K562 (cell line): ENCODE data around the gene FAM222A. TPM values are rescaled to one million over a fixed set of nuclear protein-coding genes. Genes with fewer than 3 reads are reported as not detected.

Source experiments
- ATAC-seq: fragments of 200-7000 bp; cut with Tn5 transposase; 3 replicates; pipeline ENCODE4 v1.9.1; 2020; ENCODE audit warnings: moderate library complexity
- BruUV-seq: library from RNA; stranded (reverse); fragments of 400-500 nt; replicated peaks from 2 replicates; lab custom pipeline; 2021; lab: Mats Ljungman, UMichigan
- CTCF ChIA-PET: fragments of 300-600 bp; formaldehyde crosslinking; extraction: SDS; loops from one replicate; lab custom pipeline; 2021; ENCODE audit warnings: low intra/inter-chr PET ratio; lab: Yijun Ruan, JAX
- POLR2A ChIA-PET: fragments of 300-600, 350-650 bp; sonication (Branson Sonifier 250); formaldehyde crosslinking; extraction: SDS; loops from one replicate; lab custom pipeline; 2021; ENCODE audit warnings: antibody characterized with exemption, inconsistent platforms; lab: Yijun Ruan, JAX
- DNase-seq, 4 experiments: peaks; one replicate each; pipeline versions ENCODE4 v3.0.0 to v3.0.0-alpha.2; 2011 to 2018; ENCODE audit warnings: low spot score in 3 of 4, mixed read lengths in 3 of 4; ENCODE audit errors: extremely low read depth in 1 of 4
- FAIRE-seq: peaks from 2 replicates; lab custom pipeline; 2011; peaks lifted over from hg19 to GRCh38; lab: Jason Lieb, UNC
- H2AFZ ChIP-seq: 2 replicates; pipeline ENCODE4 v1.6.0; 2011; ENCODE audit warnings: low read depth, low read length, control low read depth, inconsistent platforms
- H3K27ac ChIP-seq: fragments of 200-600 bp; 3 replicates; pipeline ENCODE4 v1.8.0; 2011; ENCODE audit warnings: low read depth, mild to moderate bottlenecking, control low read depth, inconsistent platforms, low read length, moderate library complexity, mixed read lengths; ENCODE audit errors: extremely low read depth
- H3K27me3 ChIP-seq, 2 experiments: fragments of 300-600 bp in 1 of 2; 2 replicates in 1 of 2; 3 replicates in 1 of 2; pipeline versions ENCODE4 v1.6.0 to v1.8.0; 2011; ENCODE audit warnings: inconsistent platforms in 2 of 2, low read length in 2 of 2, mild to moderate bottlenecking in 1 of 2, mixed read lengths in 1 of 2, moderate library complexity in 1 of 2; ENCODE audit not compliant: control insufficient read depth in 2 of 2, insufficient read depth in 2 of 2
- H3K36me3 ChIP-seq: fragments of 300-600 bp; 3 replicates; pipeline ENCODE4 v1.8.0; 2011; ENCODE audit warnings: mild to moderate bottlenecking, low read length, inconsistent platforms; ENCODE audit not compliant: control insufficient read depth, insufficient read depth
- H3K4me1 ChIP-seq, 2 experiments: fragments of 200-600 bp in 1 of 2; replicated peaks in 1 of 2; 2 replicates in 1 of 2; 3 replicates in 1 of 2; pipeline versions ENCODE4 v1.5.1 to v1.8.0; 2011; ENCODE audit warnings: inconsistent platforms in 2 of 2, low read length in 2 of 2, mild to moderate bottlenecking in 1 of 2, mixed read lengths in 1 of 2, moderate library complexity in 1 of 2; ENCODE audit not compliant: control insufficient read depth in 2 of 2, insufficient read depth in 2 of 2
- H3K4me2 ChIP-seq: 2 replicates; pipeline ENCODE4 v1.6.1; 2011; ENCODE audit warnings: low read length, control low read depth, inconsistent platforms, mixed read lengths; ENCODE audit not compliant: insufficient read depth
- H3K4me3 ChIP-seq: fragments of 200-600 bp; sonication (generic), shearing (Covaris generic); 2 replicates; pipeline ENCODE4 v1.5.1; 2016; ENCODE audit warnings: control low read depth, inconsistent platforms
- H3K79me2 ChIP-seq: fragments of 200-600 bp; 3 replicates; pipeline ENCODE4 v1.8.0; 2011; ENCODE audit warnings: low read length, inconsistent platforms; ENCODE audit not compliant: control insufficient read depth, insufficient read depth
- H3K9ac ChIP-seq, 2 experiments: 2 replicates each; pipeline versions ENCODE4 v1.6.0 to v1.6.1; 2011; ENCODE audit warnings: low read depth in 2 of 2, low read length in 2 of 2, control low read depth in 1 of 2, inconsistent platforms in 1 of 2, mild to moderate bottlenecking in 1 of 2, mixed read lengths in 1 of 2; ENCODE audit not compliant: insufficient read depth in 1 of 2
- H3K9me1 ChIP-seq: one replicate; pipeline ENCODE4 v1.6.0; 2011; ENCODE audit warnings: inconsistent platforms, mild to moderate bottlenecking, low read length, moderate library complexity; ENCODE audit not compliant: control insufficient read depth, insufficient read depth
- H3K9me3 ChIP-seq: replicated peaks from 2 replicates; pipeline ENCODE4 v1.5.1; 2011; ENCODE audit warnings: low read depth, low read length, inconsistent platforms; ENCODE audit not compliant: control insufficient read depth, insufficient read depth
- H4K20me1 ChIP-seq: replicated peaks from 2 replicates; pipeline ENCODE4 v1.6.1; 2011; ENCODE audit warnings: low read length, inconsistent platforms, mixed read lengths; ENCODE audit not compliant: control insufficient read depth, insufficient read depth
- ASH1L ChIP-seq: fragments of 450-650 bp; IDR thresholded peaks from 2 replicates; pipeline ENCODE4 v1.6.1; 2018; ENCODE audit warnings: borderline replicate concordance, mild to moderate bottlenecking, low read depth; ENCODE audit not compliant: partially characterized antibody
- KAT7 ChIP-seq: sonication (generic); formaldehyde crosslinking; IDR thresholded peaks from 2 replicates; pipeline ENCODE4 v1.8.0; 2022; ENCODE audit warnings: missing genetic modification reagents, mild to moderate bottlenecking, borderline replicate concordance
- MTF1 ChIP-seq: fragments of 250-450 bp; sonication (Bioruptor Pico); IDR thresholded peaks from 2 replicates; pipeline ENCODE4 v1.9.0; 2021; ENCODE audit warnings: moderate library complexity, mild to moderate bottlenecking, inconsistent platforms, borderline replicate concordance
- PREB ChIP-seq: sonication (generic); formaldehyde crosslinking; IDR thresholded peaks from 2 replicates; pipeline ENCODE4 v1.8.1; 2023; ENCODE audit warnings: mild to moderate bottlenecking, missing genetic modification reagents
- ZBTB11 ChIP-seq, 3 experiments: fragments of 200-800 bp in 1 of 3; fragments of 250-450 bp in 1 of 3; fragments of 450-650 bp in 1 of 3; sonication (Bioruptor Pico) in 1 of 3; sonication (Bioruptor generic) in 1 of 3; formaldehyde crosslinking in 1 of 3; IDR thresholded peaks; 2 replicates each; pipeline versions ENCODE4 v1.6.1 to v1.8.0; 2016 to 2022; ENCODE audit warnings: mild to moderate bottlenecking in 2 of 3, missing genetic modification characterization in 2 of 3, missing compliant biosample characterization in 1 of 3, moderate library complexity in 1 of 3
- WGBS: fragments of 100-300 bp; shearing (Covaris generic); methylation state at CpG from one replicate; pipeline ENCODE4 v1.1.6; 2016; ENCODE audit warnings: low coverage, mixed read lengths; ENCODE audit not compliant: insufficient coverage; ENCODE audit errors: missing lambda C conversion rate; 5-methylcytosine and 5-hydroxymethylcytosine counted together
- in situ Hi-C: fragments of 300-500 bp; cut with MboI; formaldehyde crosslinking; loops from 4 replicates; pipeline ENCODE4 v1.15.0; 2018; ENCODE audit warnings: inconsistent platforms, mixed read lengths
- intact Hi-C: fragments of 100-400 bp; cut with micrococcal nuclease; formaldehyde crosslinking; loops from 2 replicates; pipeline ENCODE4 v1.14.2; 2022
- polyA plus RNA-seq, 8 experiments: library from polyadenylated mRNA; depleted of rRNA in 4 of 8; stranded (reverse) in 5 of 8; unstranded in 3 of 8; fragments of >200 nt; fragmentation: Nextera tagmentation in 2 of 8; fragmentation: Illumina TruSeq in 1 of 8; extraction: Ambion mirVana in 2 of 8; extraction: Trizol in 1 of 8; gene quantifications; 2 replicates each; pipeline versions ENCODE4 v1.2.1 to v1.2.3, GENCODE V29; 2011 to 2014; ENCODE audit warnings: inconsistent platforms in 1 of 8, missing spikeins in 1 of 8
- total RNA-seq, 7 experiments: library from RNA; depleted of rRNA in 6 of 7; stranded (reverse); fragments of >200 nt in 6 of 7; fragmentation: Illumina TruSeq in 2 of 7; extraction: Trizol in 2 of 7; gene quantifications; 2 replicates each; pipeline versions ENCODE4 v1.2.1 to v1.2.3, GENCODE V29; 2011 to 2021; ENCODE audit warnings: low replicate concordance in 1 of 7
- TF ChIP-seq, protein P1 (sequence below): fragments of 450-650 bp; IDR thresholded peaks from 2 replicates; pipeline ENCODE4 v1.6.1; 2016; ENCODE audit warnings: borderline replicate concordance

The FAM222A gene
- total and polyA plus RNA-seq, 9 of the 15 experiments (the other 6 are each of a cell fraction or from before 2014, with no cell fraction given): 0.03 to 0.36 (median 0.12) TPM; not detected in 1

DNA sequence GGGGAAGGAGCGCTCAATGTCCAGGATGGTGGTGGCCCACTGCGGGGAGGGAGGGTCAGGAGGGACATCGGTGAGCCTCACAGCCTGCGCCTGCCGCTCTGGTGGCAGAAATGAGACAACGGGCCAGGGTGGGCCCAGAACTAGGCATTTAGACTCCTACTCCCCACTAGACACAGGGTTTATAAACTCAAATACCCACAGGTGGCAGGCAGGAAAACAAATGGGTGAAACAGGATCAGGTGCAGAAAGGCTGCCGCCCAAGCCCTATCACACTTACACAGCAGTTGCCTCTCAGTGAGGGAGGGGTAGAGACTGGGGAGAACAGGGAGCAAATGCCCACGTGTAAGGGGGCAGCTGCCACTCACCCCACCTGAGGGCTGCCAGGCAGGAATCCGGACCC is 73.2 kb downstream of the FAM222A start:
- H3K27ac ChIP-seq: no peak overlapping the region
- DNase-seq (no peak), FAIRE-seq (no peak), ATAC-seq (no peak)
- peaks cover 0 to 4% of the 10 kb centered on the region in 2 experiments; a peak in 1 of 5 replicates for H3K4me1 ChIP-seq
- no peaks in the 10 kb centered on the region for H3K36me3 ChIP-seq
- no peak overlapping the region for H3K9ac ChIP-seq
- no TSS peak for BruUV-seq
- H3K9me3 ChIP-seq: peaks cover 3% of the 10 kb centered on the region; the same call in 1 of the 2 replicates
- intact Hi-C loops: no loop called here
- H4K20me1 ChIP-seq: 0 out of 2 replicates have a peak, but pooled peaks cover 3% of the 10 kb centered on the region
- in situ Hi-C loops: no loop called here
- CTCF ChIA-PET: no interaction called here
- TF ChIP-seq MTF1 (no peak), ZBTB11 (CRISPR knock-in tag; IDR thresholded peaks at IDR 0.05) (no peak), PREB (CRISPR knock-in tag) (no peak), ASH1L (no peak), KAT7 (no peak)
- TF ChIP-seq, protein P1, sequence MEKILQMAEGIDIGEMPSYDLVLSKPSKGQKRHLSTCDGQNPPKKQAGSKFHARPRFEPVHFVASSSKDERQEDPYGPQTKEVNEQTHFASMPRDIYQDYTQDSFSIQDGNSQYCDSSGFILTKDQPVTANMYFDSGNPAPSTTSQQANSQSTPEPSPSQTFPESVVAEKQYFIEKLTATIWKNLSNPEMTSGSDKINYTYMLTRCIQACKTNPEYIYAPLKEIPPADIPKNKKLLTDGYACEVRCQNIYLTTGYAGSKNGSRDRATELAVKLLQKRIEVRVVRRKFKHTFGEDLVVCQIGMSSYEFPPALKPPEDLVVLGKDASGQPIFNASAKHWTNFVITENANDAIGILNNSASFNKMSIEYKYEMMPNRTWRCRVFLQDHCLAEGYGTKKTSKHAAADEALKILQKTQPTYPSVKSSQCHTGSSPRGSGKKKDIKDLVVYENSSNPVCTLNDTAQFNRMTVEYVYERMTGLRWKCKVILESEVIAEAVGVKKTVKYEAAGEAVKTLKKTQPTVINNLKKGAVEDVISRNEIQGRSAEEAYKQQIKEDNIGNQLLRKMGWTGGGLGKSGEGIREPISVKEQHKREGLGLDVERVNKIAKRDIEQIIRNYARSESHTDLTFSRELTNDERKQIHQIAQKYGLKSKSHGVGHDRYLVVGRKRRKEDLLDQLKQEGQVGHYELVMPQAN: no peak
- no peak overlapping the region for H3K4me3 ChIP-seq
- H3K4me2 ChIP-seq: no peak overlapping the region
- no peaks in the 10 kb centered on the region for H3K79me2 ChIP-seq
- H3K9me1 ChIP-seq: no peaks in the 10 kb centered on the region
- H2AFZ ChIP-seq: no peak overlapping the region
- H3K27me3 ChIP-seq: peaks cover 19 to 73% of the 10 kb centered on the region in 2 experiments
- POLR2A ChIA-PET: no interaction called here
- 8% methylated on average over 7 of the region's 9 CpGs for WGBS
